Measurements from ENCODE around the gene LRRC4. TPM values are rescaled to one million over a fixed set of nuclear protein-coding genes. Genes with fewer than 3 reads are reported as not detected.

The LRRC4 gene
- total and polyA plus RNA-seq, 4 donors: 16.1 to 66.8 (median 40.6) TPM

DNA sequence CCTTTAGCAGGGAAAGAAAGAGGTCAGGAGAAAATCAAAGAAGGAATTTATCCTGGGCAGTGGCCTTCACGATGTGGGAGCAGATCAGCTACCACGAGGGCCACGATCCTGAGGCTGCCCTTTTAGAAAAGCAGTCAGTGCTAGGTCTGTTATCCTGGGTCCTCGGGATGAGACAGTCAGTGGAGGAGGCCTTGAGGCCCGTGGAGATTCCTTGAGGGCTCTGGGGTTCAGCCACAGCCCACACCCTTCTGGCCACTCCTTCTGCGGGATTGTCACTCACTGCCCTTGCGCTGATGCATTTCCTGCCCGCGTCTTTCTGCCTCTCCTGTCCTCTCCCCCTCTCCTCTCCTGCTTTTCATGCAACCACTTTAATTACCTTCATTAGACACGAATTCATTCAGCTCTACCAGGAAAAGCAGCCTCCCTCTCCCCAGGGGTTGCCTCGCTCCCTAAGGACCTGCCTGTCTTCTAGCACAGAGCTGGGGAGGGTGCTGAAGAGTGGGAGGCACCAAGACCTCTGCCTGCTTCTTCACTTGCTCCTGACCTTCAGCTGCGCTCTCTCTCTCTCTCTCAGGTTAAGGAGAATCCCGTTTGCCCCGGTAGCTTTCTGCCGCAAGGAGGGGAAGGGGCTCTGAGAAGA lies 42.6 kb upstream of the LRRC4 start:
- H3K27ac ChIP-seq (ENCODE audit: low read depth, low read length): no peak overlapping the region
- no peaks in the 10 kb centered on the region for H3K9me3 ChIP-seq (ENCODE audit: control insufficient read depth, insufficient read depth, low read length)
- peaks cover 51% of the 10 kb centered on the region for H3K4me1 ChIP-seq (ENCODE audit: control insufficient read depth, insufficient read depth, low read length)
- DNase-seq (ENCODE audit: low read depth in 4 of 6, low spot score in 6 of 6): peak in 1 of 6 donors; percentile 74
- H3K4me3 ChIP-seq (ENCODE audit: low read depth, low read length): no peak overlapping the region
- H3K27me3 ChIP-seq (ENCODE audit: control insufficient read depth, insufficient read depth, low read length): no peaks in the 10 kb centered on the region
- WGBS (ENCODE audit: insufficient coverage): 83% methylated on average over 9 of the region's 15 CpGs
- H3K36me3 ChIP-seq (ENCODE audit: control insufficient read depth, insufficient read depth, low read length): peaks cover 14% of the 10 kb centered on the region

DNA sequence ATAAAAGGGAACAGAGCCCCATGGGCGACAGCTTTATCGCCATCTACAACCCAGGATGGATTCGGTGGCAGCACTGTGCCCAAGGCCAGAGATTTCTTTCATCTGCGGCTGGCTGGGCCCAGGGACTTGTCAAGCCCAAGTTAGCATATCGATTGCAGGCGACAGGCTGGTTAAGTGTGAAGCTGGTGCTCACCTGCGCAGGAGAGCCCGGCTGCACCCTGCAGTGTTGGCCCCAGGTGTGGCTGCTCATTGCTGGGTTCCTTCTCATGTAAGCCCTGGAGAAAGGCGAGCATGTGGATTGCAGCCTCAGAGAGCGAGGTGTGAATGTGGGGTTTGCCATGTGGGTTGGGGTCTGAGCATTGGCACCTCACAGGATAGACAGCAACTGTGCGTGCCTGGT lies 40.6 kb upstream of the LRRC4 start:
- Histone ChIP-seq H3K4me1 (ENCODE audit: control insufficient read depth, insufficient read depth, low read length) (peaks cover 55% of the 10 kb centered on the region), H3K9me3 (ENCODE audit: control insufficient read depth, insufficient read depth, low read length) (no peaks in the 10 kb centered on the region), H3K4me3 (ENCODE audit: low read depth, low read length) (no peak overlapping the region), H3K36me3 (ENCODE audit: control insufficient read depth, insufficient read depth, low read length) (peaks cover 9% of the 10 kb centered on the region), H3K27me3 (ENCODE audit: control insufficient read depth, insufficient read depth, low read length) (no peaks in the 10 kb centered on the region), H3K27ac (ENCODE audit: low read depth, low read length) (no peak overlapping the region)
- no peak for DNase-seq (ENCODE audit: low read depth in 4 of 6, low spot score in 6 of 6)
- WGBS (ENCODE audit: insufficient coverage): 96% methylated on average over 11 of the region's 11 CpGs

DNA sequence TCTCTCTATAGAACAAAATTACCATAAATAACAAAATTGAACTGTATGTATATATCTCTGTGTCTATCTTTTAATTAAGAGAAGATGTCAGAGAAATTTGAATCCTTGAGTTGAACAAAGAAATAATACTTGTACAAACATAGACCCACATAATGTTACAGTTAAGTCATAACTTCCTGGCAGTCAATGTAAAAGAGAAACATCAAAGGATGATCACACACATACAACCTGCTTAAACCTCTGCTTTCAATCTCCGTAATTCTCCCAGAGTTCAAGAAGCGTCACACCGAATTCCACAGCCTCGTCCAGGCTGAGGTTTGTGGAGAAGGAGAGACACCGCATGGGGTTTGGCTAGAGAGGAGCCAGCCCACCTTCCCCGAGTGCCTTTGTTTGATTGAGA lies 40.1 kb upstream of the LRRC4 start:
- peaks cover 55% of the 10 kb centered on the region for H3K4me1 ChIP-seq (ENCODE audit: control insufficient read depth, insufficient read depth, low read length)
- no peaks in the 10 kb centered on the region for H3K9me3 ChIP-seq (ENCODE audit: control insufficient read depth, insufficient read depth, low read length)
- WGBS (ENCODE audit: insufficient coverage): 79% methylated on average over 2 of the region's 6 CpGs
- peaks cover 9% of the 10 kb centered on the region for H3K36me3 ChIP-seq (ENCODE audit: control insufficient read depth, insufficient read depth, low read length)
- DNase-seq (ENCODE audit: low read depth in 4 of 6, low spot score in 6 of 6): no peak
- no peaks in the 10 kb centered on the region for H3K27me3 ChIP-seq (ENCODE audit: control insufficient read depth, insufficient read depth, low read length)
- H3K27ac ChIP-seq (ENCODE audit: low read depth, low read length): no peak overlapping the region
- H3K4me3 ChIP-seq (ENCODE audit: low read depth, low read length): no peak overlapping the region

DNA sequence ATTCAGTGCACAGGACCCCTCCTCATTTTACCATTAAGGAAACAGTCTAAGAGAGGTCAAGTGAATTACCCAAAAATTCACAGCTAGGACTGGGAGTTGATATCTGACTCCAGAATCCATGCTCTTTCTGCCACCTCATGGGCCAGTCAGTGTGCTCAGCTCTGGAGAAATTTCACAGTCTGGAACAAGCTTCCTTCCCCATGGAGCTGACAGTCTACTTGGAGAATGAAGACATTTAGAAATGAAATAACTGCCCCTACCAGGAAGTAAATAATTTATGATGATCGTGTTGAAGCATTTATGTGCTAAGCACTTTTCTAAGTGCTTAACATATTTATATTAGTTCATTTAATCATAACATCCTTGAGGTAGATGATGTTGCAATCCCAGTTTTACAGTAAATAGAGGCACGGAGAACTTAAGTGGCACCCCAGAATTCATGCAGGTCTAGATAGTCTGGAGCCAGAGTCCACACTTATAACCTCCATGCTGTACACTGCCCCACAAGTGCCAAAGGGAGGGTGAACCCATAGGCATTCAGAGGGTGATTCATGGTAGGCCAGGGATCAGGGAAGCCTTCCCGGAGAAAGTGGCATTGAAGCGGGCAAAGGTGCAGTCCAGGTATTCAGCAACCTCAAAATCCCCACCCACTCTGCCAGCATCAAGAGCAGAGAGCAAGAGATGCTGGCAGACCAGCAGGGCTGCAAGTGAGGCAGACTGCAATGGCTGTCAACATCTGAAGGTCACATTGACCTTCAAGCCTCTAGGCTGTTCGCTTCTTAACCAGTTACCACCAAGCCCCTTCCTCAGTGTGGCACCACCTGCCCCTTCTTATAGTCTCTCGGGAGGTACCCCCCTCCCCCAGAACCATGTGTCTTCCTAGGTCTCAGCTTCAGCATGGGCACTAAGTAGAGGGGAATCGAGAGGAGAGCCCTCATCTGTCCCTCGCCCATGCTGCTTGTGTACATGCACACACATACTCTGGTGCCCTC lies 38.4 kb upstream of the LRRC4 start:
- no peak overlapping the region for H3K27ac ChIP-seq (ENCODE audit: low read depth, low read length)
- WGBS (ENCODE audit: insufficient coverage): 100% methylated on average over 5 of the region's 8 CpGs
- H3K4me3 ChIP-seq (ENCODE audit: low read depth, low read length): no peak overlapping the region
- peaks cover 50% of the 10 kb centered on the region for H3K4me1 ChIP-seq (ENCODE audit: control insufficient read depth, insufficient read depth, low read length)
- DNase-seq (ENCODE audit: low read depth in 4 of 6, low spot score in 6 of 6): no peak
- no peaks in the 10 kb centered on the region for H3K27me3 ChIP-seq (ENCODE audit: control insufficient read depth, insufficient read depth, low read length)
- no peaks in the 10 kb centered on the region for H3K9me3 ChIP-seq (ENCODE audit: control insufficient read depth, insufficient read depth, low read length)
- peaks cover 6% of the 10 kb centered on the region for H3K36me3 ChIP-seq (ENCODE audit: control insufficient read depth, insufficient read depth, low read length)

DNA sequence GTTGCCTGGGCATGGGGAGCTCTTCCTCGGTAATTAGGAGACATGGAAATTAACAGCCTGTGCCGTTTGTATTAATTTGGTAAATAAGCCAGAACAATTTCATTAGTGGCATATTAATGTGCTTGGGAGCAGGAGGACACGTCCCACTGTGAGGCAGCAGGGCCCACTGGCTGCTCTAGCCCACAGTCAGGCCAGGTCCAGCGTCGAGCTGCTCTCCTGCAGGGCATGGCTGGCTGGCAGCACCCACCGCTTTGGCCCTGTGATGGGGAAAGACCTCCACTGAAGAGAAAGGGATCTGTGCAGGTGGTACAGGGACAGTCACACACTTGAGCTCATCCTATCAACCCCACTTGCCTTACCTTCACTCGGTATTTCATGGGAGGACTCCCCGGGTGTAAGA lies 37.5 kb upstream of the LRRC4 start:
- DNase-seq (ENCODE audit: low read depth in 4 of 6, low spot score in 6 of 6): no peak
- H3K36me3 ChIP-seq (ENCODE audit: control insufficient read depth, insufficient read depth, low read length): no peaks in the 10 kb centered on the region
- WGBS (ENCODE audit: insufficient coverage): 60% methylated on average over 5 of the region's 8 CpGs
- H3K4me1 ChIP-seq (ENCODE audit: control insufficient read depth, insufficient read depth, low read length): peaks cover 41% of the 10 kb centered on the region
- H3K9me3 ChIP-seq (ENCODE audit: control insufficient read depth, insufficient read depth, low read length): no peaks in the 10 kb centered on the region
- no peak overlapping the region for H3K27ac ChIP-seq (ENCODE audit: low read depth, low read length)
- H3K27me3 ChIP-seq (ENCODE audit: control insufficient read depth, insufficient read depth, low read length): no peaks in the 10 kb centered on the region
- no peak overlapping the region for H3K4me3 ChIP-seq (ENCODE audit: low read depth, low read length)

DNA sequence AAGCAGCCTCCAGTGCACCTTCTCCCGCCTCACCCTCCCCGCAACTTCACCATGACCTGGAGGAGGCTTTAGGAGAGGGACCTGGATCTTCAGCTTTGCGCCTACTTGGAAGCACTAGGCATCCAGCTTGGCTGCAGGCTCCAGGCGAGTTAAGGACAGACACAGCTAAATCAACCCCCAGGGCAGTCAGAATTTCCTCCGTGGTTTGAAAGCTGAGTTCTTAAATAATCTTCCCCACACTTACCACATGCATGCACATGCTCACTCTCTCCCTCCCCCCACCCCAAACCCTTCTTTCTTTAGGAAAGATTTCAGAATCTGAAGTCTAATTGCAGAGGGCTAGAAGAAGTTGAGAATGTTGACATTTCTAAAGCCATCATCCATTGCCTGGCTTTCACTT lies 36.7 kb upstream of the LRRC4 start:
- 84% methylated on average over 4 of the region's 5 CpGs for WGBS (ENCODE audit: insufficient coverage)

DNA sequence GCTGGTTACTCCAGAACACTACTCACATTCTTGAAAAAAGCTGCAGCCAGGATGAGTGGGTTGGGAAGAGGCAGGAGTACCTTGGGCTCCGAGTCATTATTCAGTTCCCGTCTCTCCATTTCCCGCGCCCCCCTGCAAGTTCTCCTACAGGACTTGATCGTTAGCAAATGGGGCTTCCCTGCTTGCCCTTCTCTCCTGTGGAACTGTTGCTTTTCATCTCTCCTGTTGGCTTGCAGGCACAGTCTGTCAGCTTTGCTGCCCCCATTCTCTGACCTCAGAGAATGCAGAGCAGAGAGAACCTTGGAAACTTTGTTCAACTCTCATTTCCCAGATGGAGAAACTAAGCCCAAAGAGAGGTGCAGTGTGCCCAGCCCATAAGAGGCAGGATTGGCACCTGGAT lies 35.6 kb upstream of the LRRC4 start:
- peaks cover 34% of the 10 kb centered on the region for H3K4me1 ChIP-seq (ENCODE audit: control insufficient read depth, insufficient read depth, low read length)
- WGBS (ENCODE audit: insufficient coverage): 35% methylated on average over 5 of the region's 5 CpGs
- no peak overlapping the region for H3K27ac ChIP-seq (ENCODE audit: low read depth, low read length)
- H3K36me3 ChIP-seq (ENCODE audit: control insufficient read depth, insufficient read depth, low read length): no peaks in the 10 kb centered on the region
- no peak for DNase-seq (ENCODE audit: low read depth in 4 of 6, low spot score in 6 of 6)
- H3K4me3 ChIP-seq (ENCODE audit: low read depth, low read length): no peak overlapping the region
- H3K27me3 ChIP-seq (ENCODE audit: control insufficient read depth, insufficient read depth, low read length): no peaks in the 10 kb centered on the region
- no peaks in the 10 kb centered on the region for H3K9me3 ChIP-seq (ENCODE audit: control insufficient read depth, insufficient read depth, low read length)

More for the DNA sequence above, 36.7 kb upstream of the LRRC4 start:
- Histone ChIP-seq H3K4me1 (ENCODE audit: control insufficient read depth, insufficient read depth, low read length) (peaks cover 37% of the 10 kb centered on the region), H3K4me3 (ENCODE audit: low read depth, low read length) (no peak overlapping the region), H3K27me3 (ENCODE audit: control insufficient read depth, insufficient read depth, low read length) (no peaks in the 10 kb centered on the region), H3K36me3 (ENCODE audit: control insufficient read depth, insufficient read depth, low read length) (no peaks in the 10 kb centered on the region), H3K27ac (ENCODE audit: low read depth, low read length) (no peak overlapping the region), H3K9me3 (ENCODE audit: control insufficient read depth, insufficient read depth, low read length) (no peaks in the 10 kb centered on the region)
- no peak for DNase-seq (ENCODE audit: low read depth in 4 of 6, low spot score in 6 of 6)

DNA sequence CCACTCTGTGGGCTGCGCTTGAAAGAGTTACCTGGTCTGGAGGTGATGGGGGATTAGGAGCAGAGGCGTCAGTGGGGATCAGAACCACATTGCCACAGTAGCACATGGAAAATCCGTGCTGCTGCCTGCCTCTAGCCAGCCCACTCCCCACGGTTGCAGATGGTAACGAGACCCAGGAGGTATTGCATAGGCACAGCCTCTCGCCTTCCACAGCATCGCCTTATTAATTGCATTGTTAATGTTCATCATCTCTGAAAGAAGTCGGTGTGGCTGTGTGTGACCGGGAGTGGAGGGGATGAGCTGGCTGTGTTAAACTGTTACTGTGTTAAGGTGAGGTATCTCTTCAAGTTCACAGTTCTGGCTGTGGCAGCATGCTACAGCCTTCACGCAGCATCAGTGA lies 35.2 kb upstream of the LRRC4 start:
- Histone ChIP-seq H3K9me3 (ENCODE audit: control insufficient read depth, insufficient read depth, low read length) (no peaks in the 10 kb centered on the region), H3K27ac (ENCODE audit: low read depth, low read length) (no peak overlapping the region), H3K36me3 (ENCODE audit: control insufficient read depth, insufficient read depth, low read length) (no peaks in the 10 kb centered on the region), H3K27me3 (ENCODE audit: control insufficient read depth, insufficient read depth, low read length) (no peaks in the 10 kb centered on the region), H3K4me1 (ENCODE audit: control insufficient read depth, insufficient read depth, low read length) (peaks cover 37% of the 10 kb centered on the region), H3K4me3 (ENCODE audit: low read depth, low read length) (no peak overlapping the region)
- DNase-seq (ENCODE audit: low read depth in 4 of 6, low spot score in 6 of 6): peak in 1 of 6 donors; percentile 68
- 62% methylated on average over 9 of the region's 10 CpGs for WGBS (ENCODE audit: insufficient coverage)

DNA sequence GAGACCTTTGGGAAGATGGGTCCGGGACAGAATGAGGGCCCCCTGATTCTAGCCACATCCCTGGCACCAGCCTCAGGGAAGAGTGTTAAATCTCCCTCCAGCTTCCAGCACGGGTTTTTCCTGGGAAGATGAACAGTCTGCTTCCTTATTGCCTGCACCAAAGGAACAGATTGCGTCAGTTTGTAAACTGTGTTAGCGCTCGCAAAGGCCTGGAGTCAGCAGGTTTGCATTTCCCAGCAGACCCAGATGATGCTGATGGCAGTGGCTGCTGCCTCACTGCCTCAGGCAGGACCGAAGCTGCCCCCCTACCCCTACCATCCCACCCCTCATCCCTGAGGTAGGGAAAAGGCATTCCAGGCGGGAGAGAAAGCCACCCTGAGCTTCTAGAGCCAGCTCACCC lies 34.6 kb upstream of the LRRC4 start:
- no peak overlapping the region for H3K4me3 ChIP-seq (ENCODE audit: low read depth, low read length)

More for the DNA sequence above, 34.6 kb upstream of the LRRC4 start:
- Histone ChIP-seq H3K27me3 (ENCODE audit: control insufficient read depth, insufficient read depth, low read length) (no peaks in the 10 kb centered on the region), H3K4me1 (ENCODE audit: control insufficient read depth, insufficient read depth, low read length) (peaks cover 37% of the 10 kb centered on the region), H3K9me3 (ENCODE audit: control insufficient read depth, insufficient read depth, low read length) (no peaks in the 10 kb centered on the region), H3K27ac (ENCODE audit: low read depth, low read length) (no peak overlapping the region), H3K36me3 (ENCODE audit: control insufficient read depth, insufficient read depth, low read length) (no peaks in the 10 kb centered on the region)
- peak in 2 of 6 donors; percentile 78 to 88 for DNase-seq (ENCODE audit: low read depth in 4 of 6, low spot score in 6 of 6)
- WGBS (ENCODE audit: insufficient coverage): 57% methylated on average over 6 of the region's 7 CpGs

Data from spinal cord (tissue), 10 donors.